Neuron (in vitro differentiated cells): ENCODE results near the gene TERC.
A peak's percentile ranks its signal among the peaks of the same experiment; 100 is the strongest.

ENCODE experiments used
- H2AFZ ChIP-seq: one replicate; pipeline ENCODE4 v1.6.1; 2013; ENCODE audit warnings: low read depth, mild to moderate bottlenecking, inconsistent platforms, low read length, moderate library complexity
- H3K27me3 ChIP-seq: one replicate; pipeline ENCODE4 v1.6.1; 2013; ENCODE audit warnings: low read length; ENCODE audit not compliant: insufficient read depth
- H3K36me3 ChIP-seq: one replicate; pipeline ENCODE4 v1.6.1; 2013; ENCODE audit warnings: low read length; ENCODE audit not compliant: insufficient read depth
- H3K4me1 ChIP-seq: one replicate; pipeline ENCODE4 v1.6.1; 2013; ENCODE audit warnings: low read length; ENCODE audit not compliant: insufficient read depth
- H3K4me3 ChIP-seq: 2 replicates; pipeline ENCODE4 v1.5.1; 2013; ENCODE audit warnings: mild to moderate bottlenecking, low read length, moderate library complexity
- H3K9me3 ChIP-seq: one replicate; pipeline ENCODE4 v1.6.1; 2013; ENCODE audit warnings: low read length

Gene TERC

DNA sequence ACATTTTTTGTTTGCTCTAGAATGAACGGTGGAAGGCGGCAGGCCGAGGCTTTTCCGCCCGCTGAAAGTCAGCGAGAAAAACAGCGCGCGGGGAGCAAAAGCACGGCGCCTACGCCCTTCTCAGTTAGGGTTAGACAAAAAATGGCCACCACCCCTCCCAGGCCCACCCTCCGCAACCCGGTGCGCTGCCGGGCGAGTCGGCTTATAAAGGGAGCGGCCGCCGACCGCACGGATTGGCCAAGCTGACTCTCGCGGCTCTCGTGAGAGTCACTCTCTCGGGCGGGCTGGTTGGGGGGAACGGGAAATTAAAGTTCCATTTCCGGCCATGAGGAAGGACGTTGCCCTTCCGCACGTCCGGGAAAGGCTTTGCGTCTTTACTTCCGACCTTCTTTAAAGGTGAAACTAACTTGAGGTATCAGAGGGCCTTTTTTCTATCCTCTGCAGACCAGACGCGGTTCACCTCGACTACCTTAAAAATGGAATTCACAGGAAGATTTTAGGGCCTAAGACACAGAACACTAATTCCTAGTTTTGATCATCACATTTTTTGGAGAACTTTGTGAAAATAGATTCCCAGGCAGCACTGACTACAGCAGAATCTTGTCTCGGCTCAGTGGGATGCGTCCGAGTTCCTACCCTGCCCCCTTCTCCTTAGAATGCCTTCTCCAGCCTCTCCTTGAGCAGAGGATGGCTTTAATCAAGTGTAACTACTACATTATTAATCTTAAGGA, at the start of gene TERC:
Gene TERC (minus strand): TSS at position 179 of the 731 bp plus-strand sequence.
- no peak within 1 kb of the TSS for H2AFZ ChIP-seq
- no peaks in the 10 kb centered on the region for H3K4me1 ChIP-seq
- H3K4me3 ChIP-seq: peak within 1 kb of the TSS; percentile 41
- peaks cover 6% of the 10 kb centered on the region for H3K9me3 ChIP-seq
- no peaks in the 10 kb centered on the region for H3K36me3 ChIP-seq
- H3K27me3 ChIP-seq: no peaks in the 10 kb centered on the region

DNA sequence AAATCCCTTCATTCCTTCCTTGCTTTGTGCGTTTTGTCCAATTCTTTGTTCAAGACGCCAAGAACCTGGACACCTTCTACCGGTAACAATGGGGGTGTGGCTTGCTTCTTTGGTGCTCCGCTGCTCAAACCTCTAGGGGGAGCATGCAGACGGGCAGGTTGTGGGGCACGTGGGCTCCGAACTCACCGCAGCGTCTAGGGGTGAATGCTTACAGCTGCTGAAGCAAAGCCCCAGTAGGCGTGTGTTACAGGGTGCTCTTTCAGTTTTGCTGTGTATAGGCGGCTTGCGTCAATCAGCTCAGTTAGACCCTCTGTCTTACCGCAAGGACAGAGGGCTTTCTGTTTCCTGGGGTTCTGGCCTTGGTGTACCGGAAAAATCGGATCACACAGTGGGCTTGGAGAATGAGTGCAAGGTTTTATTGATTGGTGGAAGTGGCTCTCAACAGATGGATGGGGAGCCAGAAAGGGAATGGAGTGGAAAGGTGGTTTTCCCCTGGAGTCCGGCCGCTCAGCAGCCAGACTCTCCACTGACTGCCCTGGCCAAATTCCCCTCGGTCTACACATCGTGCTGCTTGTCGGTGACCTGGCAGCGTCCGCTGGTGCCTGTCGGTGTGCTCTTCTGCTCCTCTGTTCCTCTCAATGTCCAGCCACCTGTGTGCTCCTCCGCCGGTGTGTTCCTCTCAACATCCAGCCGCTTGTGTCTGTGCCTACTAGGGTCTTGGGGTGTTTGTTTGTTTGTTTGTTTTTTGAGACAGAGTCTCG, 49.1 kb upstream of the TERC start:
- Histone ChIP-seq H3K36me3 (no peaks in the 10 kb centered on the region), H3K4me1 (no peaks in the 10 kb centered on the region), H3K4me3 (no peak overlapping the region), H3K9me3 (no peaks in the 10 kb centered on the region), H2AFZ (no peak overlapping the region), H3K27me3 (no peaks in the 10 kb centered on the region)

DNA sequence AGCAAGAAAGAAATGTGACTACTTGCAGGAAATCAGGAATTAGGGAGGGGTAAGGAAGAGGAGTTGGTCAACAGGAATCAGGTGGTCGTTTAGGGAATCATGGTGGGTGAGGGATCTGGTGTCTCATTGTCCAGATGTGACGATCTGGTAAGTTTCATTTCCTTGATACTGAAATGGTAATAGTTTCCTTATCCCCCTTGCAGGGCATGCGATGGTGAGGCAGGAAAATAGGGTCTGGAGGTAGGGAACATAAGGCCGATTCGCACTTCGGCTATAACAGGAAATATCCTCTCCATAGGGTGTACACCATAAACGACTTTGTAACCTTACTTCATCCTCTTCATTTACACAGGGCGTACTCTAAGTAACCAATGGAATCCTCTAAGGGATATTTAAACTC, 48.4 kb upstream of the TERC start:
- Histone ChIP-seq H3K4me3 (no peak overlapping the region), H2AFZ (no peak overlapping the region), H3K27me3 (no peaks in the 10 kb centered on the region), H3K36me3 (no peaks in the 10 kb centered on the region), H3K9me3 (no peaks in the 10 kb centered on the region), H3K4me1 (no peaks in the 10 kb centered on the region)

DNA sequence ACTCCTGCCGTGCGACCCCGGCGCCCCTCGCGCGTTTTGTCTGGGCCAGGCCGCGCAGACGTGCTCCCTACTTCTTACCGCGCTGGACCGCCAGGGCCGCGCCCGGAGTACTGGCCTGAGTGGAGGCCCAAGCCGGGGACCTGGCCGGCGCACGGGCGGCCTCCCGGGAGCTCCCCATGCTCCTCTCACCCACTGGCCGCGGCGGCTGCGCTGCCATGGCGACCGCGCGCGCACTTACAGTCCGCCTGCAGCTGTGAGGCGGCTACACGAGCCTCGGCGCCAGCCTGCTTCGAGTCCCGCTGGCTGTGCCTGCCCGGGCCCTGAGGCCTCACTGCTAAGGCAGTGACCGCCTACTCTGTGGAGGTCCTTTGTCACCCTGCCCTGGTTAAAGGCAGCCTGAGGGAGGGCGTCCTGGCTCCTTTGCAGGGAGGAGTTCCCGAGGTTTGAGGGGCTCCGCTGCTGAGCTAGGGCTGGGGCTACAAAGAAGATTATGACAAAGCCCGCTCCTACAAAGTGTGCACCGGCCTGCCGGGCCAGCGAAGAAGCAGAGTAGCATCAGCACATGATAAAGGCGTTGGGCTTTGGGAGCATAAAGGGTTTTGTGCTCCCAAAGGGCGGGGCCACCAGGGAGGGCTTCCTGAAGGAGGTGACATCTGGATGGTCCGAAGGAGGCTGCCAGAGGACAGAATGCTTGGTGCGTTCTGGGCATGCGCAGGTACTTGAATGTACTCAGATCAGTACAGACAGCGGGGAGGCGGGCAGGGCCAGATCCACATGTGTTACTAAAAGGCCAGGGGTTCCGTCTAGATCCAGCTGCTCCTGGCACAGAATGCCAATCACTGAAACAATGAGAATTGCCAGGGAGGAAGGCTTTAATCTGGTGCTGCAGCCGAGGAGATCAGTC, 47.7 kb upstream of the TERC start, which contains the start of the genes LRRC34 and LRRIQ4:
Gene LRRC34 (minus strand): TSS at position 573 of the 904 bp plus-strand sequence. CDS start 356 bp downstream, at position 217.
Gene LRRIQ4 (plus strand): TSS at position 539 of the 904 bp plus-strand sequence. CDS start 9,052 bp downstream, outside the sequence.
- H2AFZ ChIP-seq: no peak within 1 kb of the TSS
- no peaks in the 10 kb centered on the region for H3K9me3 ChIP-seq

DNA sequence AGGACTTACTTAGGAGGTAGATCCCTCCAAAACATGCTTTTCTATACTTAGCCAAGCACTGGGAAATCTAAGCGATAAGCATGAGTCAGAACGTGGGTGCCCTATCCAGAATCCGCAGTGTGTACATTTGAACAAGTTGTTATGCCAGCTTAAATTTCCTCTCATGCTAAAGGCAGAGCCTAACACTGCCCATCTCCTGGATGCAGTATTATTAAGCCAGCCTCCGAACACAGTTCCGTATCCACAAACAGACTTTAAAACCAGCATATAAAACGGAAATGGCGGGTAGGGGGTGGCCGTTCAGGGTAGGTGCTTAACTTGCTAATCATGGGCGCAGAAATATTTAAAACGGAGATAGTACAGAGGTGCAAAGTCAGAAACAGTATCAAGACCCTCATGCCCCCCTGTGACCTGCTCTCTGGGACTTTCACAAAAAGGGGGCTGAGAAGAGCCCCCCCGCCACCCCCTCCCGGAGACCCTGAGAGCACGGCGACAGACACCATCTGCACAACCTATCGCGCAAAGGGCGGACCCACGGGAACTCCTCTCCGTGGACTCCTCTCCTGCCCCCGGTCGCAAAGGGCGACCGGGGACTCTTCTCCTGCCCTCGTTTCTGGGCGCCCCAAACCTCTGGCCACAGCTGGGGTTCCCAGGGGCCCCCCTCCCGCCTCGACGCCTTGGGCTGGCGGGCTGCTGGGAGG, 46.9 kb upstream of the TERC start:
- no peaks in the 10 kb centered on the region for H3K9me3 ChIP-seq
- H3K36me3 ChIP-seq: no peaks in the 10 kb centered on the region
- H3K27me3 ChIP-seq: no peaks in the 10 kb centered on the region
- H3K4me3 ChIP-seq: no peak overlapping the region
- H2AFZ ChIP-seq: no peak overlapping the region
- no peaks in the 10 kb centered on the region for H3K4me1 ChIP-seq

More for the DNA sequence above, 47.7 kb upstream of the TERC start, which contains the start of the genes LRRC34 and LRRIQ4:
- Histone ChIP-seq H3K27me3 (no peaks in the 10 kb centered on the region), H3K36me3 (no peaks in the 10 kb centered on the region), H3K4me1 (no peaks in the 10 kb centered on the region), H3K4me3 (peak within 1 kb of the TSS; percentile 8)

DNA sequence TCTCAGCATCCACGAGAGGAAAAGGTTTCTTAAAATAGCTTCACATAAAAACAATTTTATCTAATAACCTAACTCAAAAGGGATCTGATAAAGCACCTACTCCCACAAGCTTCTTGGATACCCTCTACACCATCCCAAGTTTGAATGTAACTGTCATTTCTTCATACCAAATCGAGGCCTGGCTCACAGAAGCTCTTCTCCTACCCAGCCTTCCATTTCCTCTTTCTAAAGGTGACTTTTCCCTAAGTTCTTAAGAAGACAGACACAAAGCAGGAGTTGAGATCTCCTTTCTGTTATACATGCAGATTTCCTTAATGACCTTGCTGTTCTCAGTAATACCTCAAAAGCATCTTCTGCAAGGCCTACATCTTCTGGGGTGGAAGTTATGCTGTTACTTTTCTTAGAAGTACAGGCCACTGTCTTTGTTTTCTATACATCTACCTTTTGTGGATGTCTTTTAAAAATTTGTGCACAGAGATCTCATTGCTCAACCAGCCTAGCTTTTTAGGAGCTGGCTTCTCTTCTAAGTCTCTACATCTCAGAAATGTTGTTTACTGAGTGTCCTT, 44.5 kb upstream of the TERC start:
- no peak overlapping the region for H2AFZ ChIP-seq
- no peaks in the 10 kb centered on the region for H3K4me1 ChIP-seq
- no peaks in the 10 kb centered on the region for H3K36me3 ChIP-seq
- H3K4me3 ChIP-seq: no peak overlapping the region
- no peaks in the 10 kb centered on the region for H3K27me3 ChIP-seq
- H3K9me3 ChIP-seq: no peaks in the 10 kb centered on the region

DNA sequence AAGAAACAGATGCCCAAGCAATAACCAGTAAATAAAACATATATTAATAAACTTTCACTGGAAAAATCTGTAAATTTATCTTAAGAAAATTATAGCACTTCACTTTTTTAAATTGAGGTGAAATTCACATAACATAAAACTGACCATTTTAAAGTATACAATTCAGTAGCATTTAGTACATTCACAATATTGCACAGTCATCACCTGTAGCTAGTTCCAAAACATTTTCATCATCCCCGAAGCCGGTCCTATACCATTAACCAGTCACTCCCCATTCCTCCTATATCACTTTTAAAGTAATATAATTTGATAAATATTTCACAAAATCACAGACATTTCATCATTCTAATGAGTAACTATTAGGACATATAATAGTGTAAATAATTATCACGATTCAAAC, 39.8 kb upstream of the TERC start:
- Histone ChIP-seq H2AFZ (no peak overlapping the region), H3K4me1 (no peaks in the 10 kb centered on the region), H3K27me3 (no peaks in the 10 kb centered on the region), H3K4me3 (no peak overlapping the region), H3K36me3 (no peaks in the 10 kb centered on the region), H3K9me3 (no peaks in the 10 kb centered on the region)

DNA sequence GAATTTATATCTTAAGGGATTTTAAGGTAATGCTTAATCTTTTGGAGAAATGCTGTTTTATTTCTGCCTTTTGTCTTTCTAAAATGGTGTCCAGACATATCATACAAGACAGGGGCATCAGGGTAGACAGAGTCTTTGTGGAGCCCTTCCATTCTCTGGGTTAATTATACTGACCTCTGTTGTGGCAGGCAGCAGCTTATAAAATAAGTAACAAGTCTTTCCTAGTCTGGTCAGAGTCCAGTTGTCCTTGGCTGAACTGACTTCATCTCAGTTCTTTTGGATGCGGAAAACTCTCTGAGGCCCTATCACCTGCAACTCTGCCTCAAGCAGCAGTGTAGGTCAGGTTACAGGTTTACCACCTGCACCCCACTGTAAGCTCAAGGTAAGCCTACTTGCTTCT, 27.5 kb upstream of the TERC start:
- H3K9me3 ChIP-seq: no peaks in the 10 kb centered on the region
- H2AFZ ChIP-seq: no peak overlapping the region
- no peak overlapping the region for H3K4me3 ChIP-seq
- H3K36me3 ChIP-seq: peaks cover 20% of the 10 kb centered on the region
- no peaks in the 10 kb centered on the region for H3K27me3 ChIP-seq
- H3K4me1 ChIP-seq: no peaks in the 10 kb centered on the region

DNA sequence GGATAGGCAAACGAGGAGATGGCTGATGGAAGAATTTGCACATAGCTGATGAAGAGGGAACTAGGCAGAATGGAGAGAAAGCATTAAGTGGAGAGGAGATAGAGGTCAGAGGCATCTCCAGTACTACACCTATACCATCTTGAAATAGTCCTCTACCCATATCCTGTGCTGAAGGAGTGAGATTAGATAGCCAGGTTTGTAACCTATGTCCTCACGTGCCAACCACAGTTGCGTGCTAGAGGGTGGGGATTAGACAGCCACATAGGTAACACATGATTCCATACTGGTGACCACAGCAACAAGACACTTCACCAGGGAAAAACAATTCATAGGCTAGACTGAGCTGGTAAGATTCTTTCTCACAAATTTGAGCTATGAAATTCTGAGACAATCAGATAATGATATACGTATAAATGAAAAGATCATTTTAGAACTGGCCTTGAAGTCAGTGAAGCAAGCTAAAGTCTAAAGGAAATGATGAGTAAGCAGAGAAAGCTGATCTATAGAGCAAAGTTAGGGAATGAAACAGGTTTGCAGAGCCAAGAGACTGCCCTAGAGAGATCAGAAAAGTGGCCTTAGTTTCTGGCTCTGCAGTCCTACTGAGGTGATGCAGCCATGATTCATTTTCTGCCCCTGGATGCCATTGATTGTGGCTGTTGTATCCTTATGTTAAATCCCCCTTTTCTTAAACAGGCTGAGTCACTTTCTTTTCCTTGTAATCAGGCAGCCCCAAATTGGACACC, 26.0 kb upstream of the TERC start:
- peaks cover 33% of the 10 kb centered on the region for H3K36me3 ChIP-seq
- H2AFZ ChIP-seq: no peak overlapping the region
- H3K9me3 ChIP-seq: no peaks in the 10 kb centered on the region
- H3K4me3 ChIP-seq: no peak overlapping the region
- no peaks in the 10 kb centered on the region for H3K4me1 ChIP-seq
- H3K27me3 ChIP-seq: no peaks in the 10 kb centered on the region

DNA sequence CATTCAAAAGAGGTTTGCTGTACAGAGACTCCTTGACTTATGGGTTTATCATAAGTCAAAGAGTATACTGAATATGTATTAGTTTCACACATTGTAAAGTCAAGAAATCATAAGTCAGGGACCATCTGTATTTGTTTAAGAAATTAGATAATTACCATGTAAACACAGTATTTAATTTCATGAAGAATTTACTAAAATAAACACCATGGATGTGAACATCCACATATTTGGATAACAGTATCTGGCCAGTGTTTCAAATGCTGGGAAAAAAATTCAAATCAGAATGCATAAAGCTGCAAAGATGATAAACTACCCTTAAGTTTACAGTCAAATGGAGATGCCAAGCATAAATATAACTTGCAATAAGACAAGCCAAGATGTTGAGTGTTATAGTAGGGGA, 25.4 kb upstream of the TERC start:
- Histone ChIP-seq H3K27me3 (no peaks in the 10 kb centered on the region), H3K4me1 (no peaks in the 10 kb centered on the region), H2AFZ (no peak overlapping the region), H3K36me3 (peaks cover 38% of the 10 kb centered on the region), H3K9me3 (no peaks in the 10 kb centered on the region), H3K4me3 (no peak overlapping the region)

DNA sequence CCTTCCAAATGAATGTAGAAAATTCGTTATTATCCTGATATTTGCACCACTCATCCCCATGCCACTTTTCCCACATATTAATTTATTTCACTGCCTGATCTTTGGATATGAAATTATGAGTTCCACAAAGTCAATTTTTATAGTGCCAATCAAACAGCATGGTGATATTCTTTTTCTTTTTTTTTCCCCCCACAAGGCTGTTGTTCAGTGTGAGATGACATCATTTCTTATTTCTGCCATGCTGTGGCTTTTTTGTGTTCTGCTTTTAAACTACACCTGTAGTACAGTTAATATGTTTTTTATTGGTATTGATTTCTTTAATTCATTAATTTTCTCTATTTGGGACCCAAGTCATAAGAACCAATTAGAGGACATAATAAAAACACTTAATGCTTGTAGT, 22.9 kb upstream of the TERC start:
- Histone ChIP-seq H3K27me3 (no peaks in the 10 kb centered on the region), H3K36me3 (peaks cover 58% of the 10 kb centered on the region), H2AFZ (no peak overlapping the region), H3K4me1 (no peaks in the 10 kb centered on the region), H3K4me3 (no peak overlapping the region), H3K9me3 (no peaks in the 10 kb centered on the region)
